Measurements from ENCODE around the gene TMBIM1.

GRCh38 chr2:218310853-218311540 is 18.7 kb upstream of the TMBIM1 start:
- no peak for TF ChIP-seq CTCF (IDR thresholded peaks at IDR 0.05)
- TF ChIP-seq POLR2A (IDR thresholded peaks at IDR 0.05) = no peak
